OCI-LY1 (cell line): Measurements from ENCODE around the gene FLRT1.

ENCODE experiments used
- EZH2 ChIP-seq: fragments of 200-600 bp; sonication (generic), shearing (Covaris generic); IDR thresholded peaks from 2 replicates; pipeline ENCODE4 v1.8.0; 2017; ENCODE audit warnings: borderline replicate concordance, mixed run types, mild to moderate bottlenecking, antibody characterized with exemption, low read length, moderate library complexity, mixed read lengths
- TF ChIP-seq, protein P1 (sequence below): fragments of 200-600 bp; sonication (generic), shearing (Covaris generic); IDR thresholded peaks from 2 replicates; pipeline ENCODE4 v1.5.1; 2017; ENCODE audit warnings: mild to moderate bottlenecking, antibody characterized with exemption, low read length, moderate library complexity, mixed read lengths

DNA sequence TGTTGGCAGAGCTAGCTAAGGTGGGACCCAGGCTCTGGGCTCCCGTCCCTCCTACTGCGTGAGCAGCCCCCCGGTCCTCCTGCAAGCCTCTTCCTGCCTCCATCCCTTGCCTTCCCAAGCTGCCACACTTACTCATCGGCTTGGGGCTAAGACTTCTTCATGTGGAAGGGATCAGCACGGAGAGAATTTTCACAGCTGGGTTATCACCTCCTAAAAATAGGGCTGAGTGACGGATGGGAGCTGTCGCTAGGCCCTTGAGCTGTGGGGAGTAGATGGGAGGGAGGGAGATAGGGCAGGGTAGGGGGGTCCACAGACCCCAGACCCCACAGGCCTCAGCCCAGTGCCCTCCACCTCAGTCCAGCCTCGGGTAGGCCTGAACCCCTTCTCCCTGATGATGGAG lies 41.0 kb downstream of the FLRT1 start:
- TF ChIP-seq, protein P1, sequence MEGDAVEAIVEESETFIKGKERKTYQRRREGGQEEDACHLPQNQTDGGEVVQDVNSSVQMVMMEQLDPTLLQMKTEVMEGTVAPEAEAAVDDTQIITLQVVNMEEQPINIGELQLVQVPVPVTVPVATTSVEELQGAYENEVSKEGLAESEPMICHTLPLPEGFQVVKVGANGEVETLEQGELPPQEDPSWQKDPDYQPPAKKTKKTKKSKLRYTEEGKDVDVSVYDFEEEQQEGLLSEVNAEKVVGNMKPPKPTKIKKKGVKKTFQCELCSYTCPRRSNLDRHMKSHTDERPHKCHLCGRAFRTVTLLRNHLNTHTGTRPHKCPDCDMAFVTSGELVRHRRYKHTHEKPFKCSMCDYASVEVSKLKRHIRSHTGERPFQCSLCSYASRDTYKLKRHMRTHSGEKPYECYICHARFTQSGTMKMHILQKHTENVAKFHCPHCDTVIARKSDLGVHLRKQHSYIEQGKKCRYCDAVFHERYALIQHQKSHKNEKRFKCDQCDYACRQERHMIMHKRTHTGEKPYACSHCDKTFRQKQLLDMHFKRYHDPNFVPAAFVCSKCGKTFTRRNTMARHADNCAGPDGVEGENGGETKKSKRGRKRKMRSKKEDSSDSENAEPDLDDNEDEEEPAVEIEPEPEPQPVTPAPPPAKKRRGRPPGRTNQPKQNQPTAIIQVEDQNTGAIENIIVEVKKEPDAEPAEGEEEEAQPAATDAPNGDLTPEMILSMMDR = no peak
- TF ChIP-seq EZH2 = no peak
